Neural crest cell (in vitro differentiated cells): ENCODE results near the gene NKX2-8. TPM values are rescaled to one million over a fixed set of nuclear protein-coding genes. Genes with fewer than 3 reads are reported as not detected.

ENCODE experiments used
- DNase-seq: peaks from one replicate; pipeline ENCODE4 v3.0.0; 2021; ENCODE audit warnings: low read depth, mixed read lengths, low spot score
- H3K27ac Mint-ChIP-seq: one replicate; pipeline ENCODE4 v1.8.0; 2021; ENCODE audit warnings: mild to moderate bottlenecking, mixed read lengths; ENCODE audit not compliant: unreplicated experiment
- H3K27me3 Mint-ChIP-seq: 2 replicates; pipeline ENCODE4 v1.8.0; 2021; ENCODE audit warnings: low read depth, mild to moderate bottlenecking, mixed read lengths
- H3K36me3 Mint-ChIP-seq: 2 replicates; pipeline ENCODE4 v1.8.0; 2021; ENCODE audit warnings: low read depth, mild to moderate bottlenecking, mixed read lengths
- H3K4me1 Mint-ChIP-seq: 2 replicates; pipeline ENCODE4 v1.8.0; 2021; ENCODE audit warnings: mixed read lengths
- H3K4me3 Mint-ChIP-seq: one replicate; pipeline ENCODE4 v1.8.0; 2021; ENCODE audit warnings: mild to moderate bottlenecking, mixed read lengths
- H3K9me3 Mint-ChIP-seq: 2 replicates; pipeline ENCODE4 v1.8.0; 2021; ENCODE audit warnings: mixed read lengths
- CTCF ChIP-seq: fragments of 200-600 bp; sonication (generic); conservative IDR thresholded peaks from 2 replicates; pipeline ENCODE4 v1.5.0; 2021; ENCODE audit warnings: antibody characterized with exemption, mild to moderate bottlenecking
- long read RNA-seq: library from polyadenylated mRNA; unstranded; transcript quantifications from one replicate; pipeline ENCODE4 v2.0.0, GENCODE V29; 2020
- total RNA-seq: library from RNA; stranded (reverse); gene quantifications from 2 replicates; pipeline ENCODE4 v1.2.1, GENCODE V29; 2021

The NKX2-8 gene
- not detected in 2 replicates for total RNA-seq
- long read RNA-seq, result 0 reads

- Mint-ChIP-seq H3K4me3 (peak within 1 kb of the TSS; percentile 72), H3K27me3 (peaks cover 60% of the 10 kb centered on the region), H3K27ac (no peak within 1 kb of the TSS), H3K9me3 (no peaks in the 10 kb centered on the region), H3K36me3 (no peaks in the 10 kb centered on the region), H3K4me1 (peaks cover 9% of the 10 kb centered on the region)
- no peak for DNase-seq
- no peak for TF ChIP-seq CTCF
Measured at GRCh38 chr14:36582011-36582873, at the start of gene NKX2-8. Gene NKX2-8, minus strand, starts transcription at chr14:36582614. Its CDS starts 225 bp downstream, at chr14:36582389.

- Mint-ChIP-seq H3K9me3 (no peaks in the 10 kb centered on the region), H3K27ac (no peak overlapping the region), H3K27me3 (peaks cover 81% of the 10 kb centered on the region), H3K4me3 (no peak overlapping the region), H3K36me3 (no peaks in the 10 kb centered on the region), H3K4me1 (no peaks in the 10 kb centered on the region)
- no peak for TF ChIP-seq CTCF
- DNase-seq, result no peak
Measured at GRCh38 chr14:36627981-36628380, 45.6 kb upstream of the NKX2-8 start.

- DNase-seq, result no peak
- Mint-ChIP-seq H3K4me1 (no peaks in the 10 kb centered on the region), H3K27me3 (peaks cover 79% of the 10 kb centered on the region), H3K27ac (no peak overlapping the region), H3K4me3 (no peak overlapping the region), H3K9me3 (peaks cover 3% of the 10 kb centered on the region), H3K36me3 (no peaks in the 10 kb centered on the region)
- TF ChIP-seq CTCF, result no peak
Measured at GRCh38 chr14:36626151-36626550, 43.7 kb upstream of the NKX2-8 start.

GRCh38 chr14:36625436-36625835 lies 43.0 kb upstream of the NKX2-8 start:
- TF ChIP-seq CTCF, result no peak
- Mint-ChIP-seq H3K9me3 (peaks cover 3% of the 10 kb centered on the region), H3K36me3 (no peaks in the 10 kb centered on the region), H3K4me1 (no peaks in the 10 kb centered on the region), H3K4me3 (no peak overlapping the region), H3K27ac (no peak overlapping the region), H3K27me3 (peaks cover 79% of the 10 kb centered on the region)
- DNase-seq, result no peak

- Mint-ChIP-seq H3K27me3 (peaks cover 80% of the 10 kb centered on the region), H3K9me3 (peaks cover 3% of the 10 kb centered on the region), H3K4me3 (no peak overlapping the region), H3K36me3 (no peaks in the 10 kb centered on the region), H3K4me1 (no peaks in the 10 kb centered on the region), H3K27ac (no peak overlapping the region)
- no peak for DNase-seq
- TF ChIP-seq CTCF, result no peak
Measured at GRCh38 chr14:36625014-36625413, 42.6 kb upstream of the NKX2-8 start.
